NT2/D1 (cell line): Measurements from ENCODE around the gene GLIPR1L2.
"Not testable (repeated sequence)": the region's sequence is repeated elsewhere in the genome, so short reads cannot be mapped to it uniquely, and the experiment has no call there.

ENCODE experiments used
- SUZ12 ChIP-seq: IDR thresholded peaks from 2 replicates; pipeline ENCODE4 v1.6.1; 2011; ENCODE audit not compliant: insufficient read length, insufficient read depth; ENCODE audit errors: extremely low read depth
- YY1 ChIP-seq: IDR thresholded peaks from 2 replicates; pipeline ENCODE4 v1.6.1; 2011; ENCODE audit not compliant: insufficient read length, insufficient read depth
- ZNF274 ChIP-seq: IDR thresholded peaks from 2 replicates; pipeline ENCODE4 v1.6.1; 2011; ENCODE audit warnings: mild to moderate bottlenecking, low read depth, low read length

GRCh38 chr12:75346215-75346614, 44.7 kb upstream of the GLIPR1L2 start:
- TF ChIP-seq YY1, ZNF274, SUZ12: not testable (repeated sequence)
